ENCODE data around the gene TANC1.
A peak's percentile ranks its signal among the peaks of the same experiment; 100 is the strongest.

Gene TANC1

GRCh38 chr2:159155791-159156190, 187.4 kb downstream of the TANC1 start:
- H2AFZ ChIP-seq (ENCODE audit: low read length) = no peak overlapping the region; the same call in 1 of the 2 replicates
- H3F3A ChIP-seq (ENCODE audit: low read depth) = no peaks in the 10 kb centered on the region
- H3K36me3 ChIP-seq (ENCODE audit: insufficient read depth, low read length) = no peaks in the 10 kb centered on the region
- peak overlapping the region; percentile 4 for H3K9ac ChIP-seq (ENCODE audit: low read depth, low read length, poor library complexity, severe bottlenecking)
- H3K9me3 ChIP-seq (ENCODE audit: insufficient read depth, low read depth, low read length) = no peaks in the 10 kb centered on the region
- no peaks in the 10 kb centered on the region for H3K27me3 ChIP-seq (ENCODE audit: insufficient read depth, low read length, poor library complexity, severe bottlenecking)
- peaks cover 64% of the 10 kb centered on the region for H3K4me1 ChIP-seq (ENCODE audit: insufficient read depth, low read length, poor library complexity, severe bottlenecking)
- no peak overlapping the region for H3K4me3 ChIP-seq (ENCODE audit: low read length, poor library complexity, severe bottlenecking)
- TF ChIP-seq EZH2phosphoT487 (IDR thresholded peaks at IDR 0.05; ENCODE audit: borderline replicate concordance) = no peak
- no peak for TF ChIP-seq CTCF (conservative IDR thresholded peaks at IDR 0.05; ENCODE audit: low read length)
- H3K9me2 ChIP-seq (replicated peaks; ENCODE audit: low read depth, low read length) = no peaks in the 10 kb centered on the region
- no peaks in the 10 kb centered on the region for H3K79me2 ChIP-seq (ENCODE audit: insufficient read depth, low read length)
- H4K20me1 ChIP-seq (ENCODE audit: insufficient read depth, low read length, poor library complexity, severe bottlenecking) = no peaks in the 10 kb centered on the region
- peak overlapping the region; percentile 51 for H3K4me2 ChIP-seq (ENCODE audit: low read depth, low read length, poor library complexity, severe bottlenecking)

- no peaks in the 10 kb centered on the region for H3K9me3 ChIP-seq (ENCODE audit: insufficient read depth, low read depth, low read length)
- H3K4me3 ChIP-seq (ENCODE audit: low read length, poor library complexity, severe bottlenecking) = no peak overlapping the region
- TF ChIP-seq CTCF (conservative IDR thresholded peaks at IDR 0.05; ENCODE audit: low read length) (no peak), EZH2phosphoT487 (IDR thresholded peaks at IDR 0.05; ENCODE audit: borderline replicate concordance) (no peak)
- H3K9me2 ChIP-seq (replicated peaks; ENCODE audit: low read depth, low read length) = no peaks in the 10 kb centered on the region
- H3K4me1 ChIP-seq (ENCODE audit: insufficient read depth, low read length, poor library complexity, severe bottlenecking) = peaks cover 65% of the 10 kb centered on the region
- H3K79me2 ChIP-seq (ENCODE audit: insufficient read depth, low read length) = no peaks in the 10 kb centered on the region
- H3F3A ChIP-seq (ENCODE audit: low read depth) = no peaks in the 10 kb centered on the region
- H3K36me3 ChIP-seq (ENCODE audit: insufficient read depth, low read length) = no peaks in the 10 kb centered on the region
- no peaks in the 10 kb centered on the region for H4K20me1 ChIP-seq (ENCODE audit: insufficient read depth, low read length, poor library complexity, severe bottlenecking)
- H3K4me2 ChIP-seq (ENCODE audit: low read depth, low read length, poor library complexity, severe bottlenecking) = no peak overlapping the region
- H3K9ac ChIP-seq (ENCODE audit: low read depth, low read length, poor library complexity, severe bottlenecking) = no peak overlapping the region
- no peaks in the 10 kb centered on the region for H3K27me3 ChIP-seq (ENCODE audit: insufficient read depth, low read length, poor library complexity, severe bottlenecking)
- H2AFZ ChIP-seq (ENCODE audit: low read length) = no peak overlapping the region
Measured at GRCh38 chr2:159156834-159157233, 188.4 kb downstream of the TANC1 start.

GRCh38 chr2:159157361-159158209, 189.1 kb downstream of the TANC1 start:
- H3K79me2 ChIP-seq (ENCODE audit: insufficient read depth, low read length) = no peaks in the 10 kb centered on the region
- no peak overlapping the region for H3K4me3 ChIP-seq (ENCODE audit: low read length, poor library complexity, severe bottlenecking)
- no peaks in the 10 kb centered on the region for H3K9me3 ChIP-seq (ENCODE audit: insufficient read depth, low read depth, low read length)
- H3K27me3 ChIP-seq (ENCODE audit: insufficient read depth, low read length, poor library complexity, severe bottlenecking) = no peaks in the 10 kb centered on the region
- no peaks in the 10 kb centered on the region for H3F3A ChIP-seq (ENCODE audit: low read depth)
- TF ChIP-seq EZH2phosphoT487 (IDR thresholded peaks at IDR 0.05; ENCODE audit: borderline replicate concordance) = no peak
- TF ChIP-seq CTCF (conservative IDR thresholded peaks at IDR 0.05; ENCODE audit: low read length) = no peak
- H3K4me1 ChIP-seq (ENCODE audit: insufficient read depth, low read length, poor library complexity, severe bottlenecking) = peaks cover 65% of the 10 kb centered on the region
- no peaks in the 10 kb centered on the region for H3K9me2 ChIP-seq (replicated peaks; ENCODE audit: low read depth, low read length)
- no peaks in the 10 kb centered on the region for H3K36me3 ChIP-seq (ENCODE audit: insufficient read depth, low read length)
- no peak overlapping the region for H3K9ac ChIP-seq (ENCODE audit: low read depth, low read length, poor library complexity, severe bottlenecking)
- H4K20me1 ChIP-seq (ENCODE audit: insufficient read depth, low read length, poor library complexity, severe bottlenecking) = no peaks in the 10 kb centered on the region
- no peak overlapping the region for H3K4me2 ChIP-seq (ENCODE audit: low read depth, low read length, poor library complexity, severe bottlenecking)
- no peak overlapping the region for H2AFZ ChIP-seq (ENCODE audit: low read length)
